WI38 (cell line): ENCODE measurements around the gene MLLT1.

ENCODE experiments used
- H3K4me3 ChIP-seq: 2 replicates; pipeline ENCODE4 v1.5.1; 2011; ENCODE audit warnings: low read depth, mild to moderate bottlenecking, control low read depth, low read length
- CTCF ChIP-seq: IDR thresholded peaks from 2 replicates; pipeline ENCODE4 v1.5.1; 2012; ENCODE audit warnings: low read depth, mild to moderate bottlenecking, control low read depth, low read length

Gene MLLT1

DNA sequence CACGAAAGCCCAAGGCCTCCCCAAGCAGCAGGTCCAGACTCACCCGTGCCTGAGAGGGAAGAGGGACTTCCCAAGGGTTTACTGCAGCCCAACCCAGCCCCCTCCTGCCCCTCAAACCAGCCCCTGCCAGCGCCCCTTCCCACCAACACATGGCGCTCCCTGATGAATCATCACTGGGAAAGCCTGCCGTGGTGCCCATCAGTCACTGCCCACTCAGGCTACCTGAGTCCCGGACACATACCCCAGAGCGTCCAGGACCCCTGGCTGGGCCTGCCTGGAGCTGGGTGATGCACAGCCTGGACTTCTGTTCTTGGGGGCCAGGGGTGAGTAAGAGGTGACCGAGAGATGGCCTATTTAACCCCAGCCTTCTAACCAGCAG, 60.6 kb downstream of the MLLT1 start:
- no peak for TF ChIP-seq CTCF

DNA sequence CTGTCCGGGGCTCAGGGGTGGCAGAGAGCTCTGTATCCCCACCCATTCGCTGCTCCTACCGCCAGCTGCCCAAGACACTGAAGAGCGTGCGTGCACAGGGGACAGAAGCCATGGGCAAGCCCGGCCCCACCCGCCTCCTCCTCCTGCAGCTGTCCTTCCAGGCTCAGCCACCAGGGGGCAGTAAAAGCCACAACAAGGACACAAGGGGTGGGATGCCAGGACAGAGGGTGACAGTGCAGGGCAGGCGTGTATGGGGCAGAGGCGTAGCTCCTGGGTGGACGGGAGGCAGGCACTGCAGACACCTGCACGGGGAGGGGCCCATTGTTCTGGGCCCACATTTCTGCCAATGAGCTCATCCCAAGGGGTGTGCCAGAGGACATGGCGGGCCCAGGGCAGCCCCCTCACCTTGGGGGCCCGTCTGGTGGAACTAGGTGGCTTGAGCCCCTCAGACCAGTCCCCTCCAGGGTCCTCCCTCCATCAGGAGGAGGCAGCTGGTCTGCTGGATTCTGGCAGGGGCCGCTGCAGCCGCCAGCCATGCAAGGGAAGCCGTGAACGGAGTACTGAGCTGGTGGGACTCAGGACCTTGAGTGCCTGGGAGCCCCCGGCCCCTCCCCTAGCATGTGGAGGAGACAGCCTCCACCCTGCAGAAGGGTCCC, 61.2 kb downstream of the MLLT1 start:
- no peak overlapping the region for H3K4me3 ChIP-seq
- peak; percentile 96 for TF ChIP-seq CTCF

More for the DNA sequence above, 60.6 kb downstream of the MLLT1 start:
- no peak overlapping the region for H3K4me3 ChIP-seq

DNA sequence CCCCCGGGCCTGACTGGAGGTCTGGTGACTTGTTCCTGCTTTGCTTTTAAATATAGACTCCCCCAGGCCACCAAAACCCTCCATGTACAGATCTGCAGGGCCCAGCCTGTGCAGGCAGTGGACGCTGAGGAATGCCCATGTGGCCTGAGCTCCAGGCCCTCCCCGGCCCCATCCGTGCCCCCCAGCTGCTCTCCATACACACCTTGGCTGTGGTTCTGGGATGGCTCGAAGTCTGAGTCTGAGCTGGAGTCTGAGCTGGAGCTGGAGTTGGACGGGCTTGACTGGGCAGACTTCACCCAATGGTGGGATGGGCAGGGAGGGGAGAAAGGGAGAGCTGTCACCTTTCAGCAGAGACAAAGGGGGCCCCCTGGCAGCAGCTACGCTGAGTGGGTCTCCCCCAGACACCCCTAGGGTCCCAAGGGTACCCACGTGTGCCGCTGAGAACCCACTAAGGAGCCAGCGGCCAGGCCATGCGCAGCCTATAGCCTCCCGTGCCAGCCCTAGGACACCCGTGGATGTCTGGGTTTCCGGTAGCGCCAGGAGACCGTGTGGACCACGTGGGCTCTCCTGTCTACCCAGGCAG, 61.9 kb downstream of the MLLT1 start:
- no peak for TF ChIP-seq CTCF
- no peak overlapping the region for H3K4me3 ChIP-seq

DNA sequence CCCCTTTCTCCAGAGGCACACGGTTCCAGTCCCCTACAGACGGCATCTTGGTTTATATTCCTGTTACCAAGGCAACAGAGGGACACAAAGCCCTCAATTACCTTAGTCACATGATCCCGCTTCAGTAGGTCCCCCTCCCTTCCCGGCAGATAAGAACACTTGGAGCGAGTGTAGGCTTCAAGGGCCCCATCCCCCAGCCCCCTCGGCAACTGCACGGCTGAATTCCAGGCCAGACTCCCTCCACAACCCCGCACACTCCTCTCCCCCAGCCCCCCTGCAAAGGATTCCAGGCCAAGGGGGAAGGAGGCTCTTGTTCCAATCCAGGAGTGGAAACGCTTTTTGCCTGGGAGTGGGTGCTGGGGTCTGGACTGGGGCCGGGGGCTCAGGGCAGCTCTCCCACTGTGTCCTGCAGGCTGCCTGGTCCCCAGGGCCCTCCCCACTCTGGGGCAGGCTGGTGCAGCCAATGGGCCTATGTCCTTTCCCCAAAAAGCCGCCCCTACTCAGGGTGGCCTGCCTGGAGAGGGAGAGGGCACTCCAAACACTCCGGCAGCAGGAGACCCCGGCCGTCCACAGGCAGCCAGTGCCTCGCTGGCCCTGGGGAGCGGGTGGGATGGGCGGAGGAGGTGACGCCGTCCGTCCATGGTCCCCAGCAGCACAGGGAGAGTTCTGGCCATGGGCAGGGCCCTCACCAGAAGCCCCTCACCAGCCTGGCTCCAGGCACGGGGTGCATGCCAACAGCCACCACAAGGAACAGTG, 62.6 kb downstream of the MLLT1 start:
- TF ChIP-seq CTCF: no peak
- no peak overlapping the region for H3K4me3 ChIP-seq

GRCh38 chr19:6216236-6216995, 63.4 kb downstream of the MLLT1 start:
- no peak overlapping the region for H3K4me3 ChIP-seq

DNA sequence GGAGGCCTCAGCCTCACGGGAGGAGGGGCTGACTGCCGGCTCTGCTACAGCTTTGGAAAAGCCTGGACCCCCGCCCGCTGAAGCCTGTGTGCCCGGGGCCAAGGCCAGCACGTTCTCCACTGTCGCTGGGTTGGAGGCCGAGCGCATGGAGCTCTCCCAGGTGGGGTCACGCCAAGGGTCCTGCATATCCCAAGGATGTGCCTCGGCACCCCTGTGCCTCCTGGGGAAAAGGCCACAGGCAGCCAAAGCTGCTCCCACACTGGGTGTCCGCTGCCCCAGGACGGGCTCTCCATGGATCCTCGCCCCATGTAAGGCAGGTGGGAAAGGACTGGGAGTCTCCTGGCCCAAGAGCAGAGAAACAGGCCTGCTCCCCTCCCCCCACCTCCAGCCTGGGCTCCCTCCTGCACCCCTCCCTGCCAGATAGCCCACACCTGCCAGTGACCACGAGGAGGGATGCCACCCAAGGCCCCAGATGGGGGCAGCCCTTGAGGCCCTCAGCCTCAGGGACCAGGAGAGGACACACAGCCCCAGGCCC, 64.0 kb downstream of the MLLT1 start:
- H3K4me3 ChIP-seq: no peak overlapping the region
- no peak for TF ChIP-seq CTCF

More at GRCh38 chr19:6216236-6216995, 63.4 kb downstream of the MLLT1 start:
- TF ChIP-seq CTCF: no peak
